H1 (cell line): ENCODE results near the gene AGBL1. TPM values are rescaled to one million over a fixed set of nuclear protein-coding genes. Genes with fewer than 3 reads are reported as not detected.

Experiments used
- CTCF ChIA-PET: fragments of 300-600 bp; sonication (Branson Sonifier 250); formaldehyde crosslinking; loops from one replicate; lab custom pipeline; 2021; ENCODE audit not compliant: partially characterized antibody; lab: Charles Lee
- POLR2A ChIA-PET: fragments of 300-600 bp; sonication (Branson Sonifier 250); formaldehyde crosslinking; loops from one replicate; lab custom pipeline; 2021; ENCODE audit warnings: inconsistent platforms; ENCODE audit not compliant: partially characterized antibody; lab: Charles Lee
- DNase-seq, 2 experiments: peaks; one replicate each; pipeline versions ENCODE4 v3.0.0 to v3.0.0-alpha.2; 2010 to 2022; ENCODE audit warnings: low spot score in 2 of 2, low read depth in 1 of 2, mixed read lengths in 1 of 2
- FAIRE-seq: peaks from 2 replicates; lab custom pipeline; 2011; peaks lifted over from hg19 to GRCh38; lab: Jason Lieb, UNC
- H2AFZ ChIP-seq: 2 replicates; pipeline ENCODE4 v1.8.1; 2012; ENCODE audit warnings: low read length, inconsistent platforms
- H2AK5ac ChIP-seq: 2 replicates; pipeline ENCODE4 v1.6.1; 2013; ENCODE audit warnings: low read depth, low read length
- H2BK120ac ChIP-seq: replicated peaks from 2 replicates; pipeline ENCODE3; 2013; ENCODE audit warnings: low read depth, low read length, inconsistent platforms
- H2BK12ac ChIP-seq: 2 replicates; pipeline ENCODE4 v1.6.1; 2013; ENCODE audit warnings: low read depth, low read length
- H2BK15ac ChIP-seq: 2 replicates; pipeline ENCODE4 v1.6.1; 2013; ENCODE audit warnings: low read length
- H2BK20ac ChIP-seq: 2 replicates; pipeline ENCODE4 v1.6.1; 2013; ENCODE audit warnings: low read length
- H2BK5ac ChIP-seq: 2 replicates; pipeline ENCODE4 v1.6.1; 2013; ENCODE audit warnings: low read depth, low read length
- H3K14ac ChIP-seq: 2 replicates; pipeline ENCODE4 v1.6.1; 2013; ENCODE audit warnings: inconsistent platforms; ENCODE audit not compliant: insufficient read length
- H3K18ac ChIP-seq: 2 replicates; pipeline ENCODE4 v1.6.1; 2013; ENCODE audit warnings: low read length; ENCODE audit errors: extremely low read depth
- H3K23ac ChIP-seq: 2 replicates; pipeline ENCODE4 v1.6.1; 2013; ENCODE audit warnings: inconsistent platforms; ENCODE audit not compliant: insufficient read length
- H3K23me2 ChIP-seq: 2 replicates; pipeline ENCODE4 v1.6.1; 2013; ENCODE audit warnings: low read depth, low read length
- H3K27ac ChIP-seq: 2 replicates; pipeline ENCODE4 v1.6.1; 2011; ENCODE audit warnings: low read depth, low read length, inconsistent platforms
- H3K27me3 ChIP-seq, 4 experiments: replicated peaks in 1 of 4; 1 replicate in 1 of 4; 2 replicates in 3 of 4; pipeline versions ENCODE4 v1.6.1 to v1.8.1; 2011 to 2013; ENCODE audit warnings: low read length in 3 of 4, mild to moderate bottlenecking in 3 of 4, inconsistent platforms in 2 of 4, mixed read lengths in 2 of 4, moderate library complexity in 1 of 4; ENCODE audit not compliant: control insufficient read depth in 3 of 4, insufficient read depth in 3 of 4; ENCODE audit errors: extremely low read depth in 1 of 4
- H3K36me3 ChIP-seq, 4 experiments: 2 replicates each; pipeline versions ENCODE4 v1.6.1 to v1.8.1; 2011 to 2013; ENCODE audit warnings: mild to moderate bottlenecking in 4 of 4, low read length in 3 of 4, moderate library complexity in 2 of 4, control low read depth in 1 of 4, inconsistent platforms in 1 of 4; ENCODE audit not compliant: insufficient read depth in 4 of 4, control insufficient read depth in 2 of 4
- H3K4ac ChIP-seq: replicated peaks from 2 replicates; pipeline ENCODE3; 2013; ENCODE audit warnings: low read length, low read depth, mixed read lengths, inconsistent platforms; ENCODE audit not compliant: insufficient read length
- H3K4me1 ChIP-seq, 4 experiments: replicated peaks in 1 of 4; 1 replicate in 1 of 4; 2 replicates in 3 of 4; pipeline versions ENCODE4 v1.6.1 to v1.8.1; 2011 to 2013; ENCODE audit warnings: low read length in 3 of 4, inconsistent platforms in 2 of 4, mixed read lengths in 1 of 4; ENCODE audit not compliant: insufficient read depth in 4 of 4, control insufficient read depth in 3 of 4
- H3K4me2 ChIP-seq, 2 experiments: 2 replicates each; pipeline versions ENCODE4 v1.6.1 to v1.8.1; 2011 to 2013; ENCODE audit warnings: low read depth in 2 of 2, low read length in 2 of 2, control low read depth in 1 of 2, inconsistent platforms in 1 of 2, mild to moderate bottlenecking in 1 of 2; ENCODE audit not compliant: insufficient read depth in 1 of 2
- H3K4me3 ChIP-seq, 4 experiments: fragments of 200-600, 300-600 bp in 1 of 4; sonication (generic), shearing (Covaris generic), sonication (Bioruptor Twin) in 1 of 4; 2 replicates each; pipeline versions ENCODE4 v1.5.1 to v1.8.1; 2011 to 2016; ENCODE audit warnings: low read length in 4 of 4, low read depth in 3 of 4, control low read depth in 2 of 4, inconsistent platforms in 2 of 4, mild to moderate bottlenecking in 2 of 4, mixed read lengths in 1 of 4, moderate library complexity in 1 of 4; ENCODE audit not compliant: insufficient read depth in 2 of 4; ENCODE audit errors: extremely low read depth in 1 of 4
- H3K56ac ChIP-seq: replicated peaks from 2 replicates; pipeline ENCODE3; 2013; ENCODE audit warnings: low read depth, mild to moderate bottlenecking, mixed read lengths, low read length, inconsistent platforms; ENCODE audit not compliant: insufficient read length
- H3K79me1 ChIP-seq: 2 replicates; pipeline ENCODE4 v1.6.1; 2013; ENCODE audit warnings: low read depth, low read length, control low read depth
- H3K79me2 ChIP-seq, 2 experiments: 2 replicates each; pipeline versions ENCODE4 v1.6.1 to v1.8.1; 2012 to 2013; ENCODE audit warnings: low read length in 2 of 2, mild to moderate bottlenecking in 2 of 2, inconsistent platforms in 1 of 2; ENCODE audit not compliant: insufficient read depth in 2 of 2, control insufficient read depth in 1 of 2
- H3K9ac ChIP-seq, 4 experiments: replicated peaks in 1 of 4; 1 replicate in 1 of 4; 2 replicates in 3 of 4; pipeline versions ENCODE4 v1.6.1 to v1.8.1; 2011 to 2013; ENCODE audit warnings: low read depth in 3 of 4, low read length in 3 of 4, control low read depth in 2 of 4, mild to moderate bottlenecking in 2 of 4, moderate library complexity in 2 of 4, inconsistent platforms in 1 of 4; ENCODE audit errors: extremely low read depth in 1 of 4
- H3K9me3 ChIP-seq, 2 experiments: 2 replicates each; pipeline versions ENCODE4 v1.6.1 to v1.8.1; 2012 to 2013; ENCODE audit warnings: mild to moderate bottlenecking in 2 of 2, moderate library complexity in 2 of 2, control low read depth in 1 of 2, inconsistent platforms in 1 of 2, low read depth in 1 of 2, low read length in 1 of 2, mixed read lengths in 1 of 2; ENCODE audit not compliant: insufficient read depth in 2 of 2
- H4K20me1 ChIP-seq, 2 experiments: replicated peaks in 1 of 2; 2 replicates each; pipeline versions ENCODE3 to v1.8.1; 2011 to 2013; ENCODE audit warnings: inconsistent platforms in 2 of 2, low read length in 2 of 2, mild to moderate bottlenecking in 1 of 2; ENCODE audit not compliant: insufficient read depth in 2 of 2, control insufficient read depth in 1 of 2
- H4K5ac ChIP-seq: 2 replicates; pipeline ENCODE4 v1.6.1; 2013; ENCODE audit warnings: low read length, low read depth, mixed read lengths, inconsistent platforms; ENCODE audit not compliant: insufficient read length
- H4K8ac ChIP-seq: 2 replicates; pipeline ENCODE4 v1.8.0; 2013; ENCODE audit warnings: mild to moderate bottlenecking, moderate library complexity, low read length, inconsistent platforms; ENCODE audit not compliant: insufficient read depth; ENCODE audit errors: extremely low read depth
- H4K91ac ChIP-seq: replicated peaks from 2 replicates; pipeline ENCODE3; 2013; ENCODE audit warnings: low read length, mixed read lengths, inconsistent platforms; ENCODE audit not compliant: insufficient read length
- BCL11A ChIP-seq, 2 experiments: IDR thresholded peaks; one replicate each; pipeline ENCODE4 v1.6.1; 2011; ENCODE audit warnings: low read depth in 2 of 2, low read length in 2 of 2, mild to moderate bottlenecking in 2 of 2
- BRCA1 ChIP-seq: IDR thresholded peaks from 2 replicates; pipeline ENCODE4 v1.6.1; 2012; ENCODE audit warnings: low read depth, low read length, improper control_type of control experiment
- CHD2 ChIP-seq: IDR thresholded peaks from 2 replicates; pipeline ENCODE4 v1.6.1; 2012; ENCODE audit warnings: low read length, improper control_type of control experiment
- TAF1 ChIP-seq: IDR thresholded peaks from 2 replicates; pipeline ENCODE4 v1.6.1; 2011; ENCODE audit warnings: mild to moderate bottlenecking, low read depth, low read length
- WGBS, 2 experiments: shearing (Covaris generic) in 1 of 2; methylation state at CpG; one replicate each; pipeline versions ENCODE4 v1.1.6 to v1.1.7; 2013 to 2015; ENCODE audit warnings: low lambda C conversion rate in 2 of 2, mixed read lengths in 2 of 2, inconsistent platforms in 1 of 2, low coverage in 1 of 2, missing lambda C conversion rate in 1 of 2; ENCODE audit not compliant: insufficient replicate concordance in 2 of 2, insufficient coverage in 1 of 2, insufficient read length in 1 of 2; ENCODE audit errors: extremely low coverage in 1 of 2, missing lambda C conversion rate in 1 of 2; 5-methylcytosine and 5-hydroxymethylcytosine counted together
- polyA plus RNA-seq, 7 experiments: library from polyadenylated mRNA; depleted of rRNA in 3 of 7; stranded (reverse) in 5 of 7; unstranded in 2 of 7; fragments of >200 nt in 5 of 7; fragments of 200-250 nt in 2 of 7; gene quantifications; 1 replicate in 5 of 7; 2 replicates in 1 of 7; 4 replicates in 1 of 7; pipeline versions ENCODE4 v1.2.1 to v1.2.3, GENCODE V29; 2011 to 2013; ENCODE audit warnings: missing spikeins in 2 of 7, mixed read lengths in 2 of 7
- total RNA-seq: library from RNA; stranded (reverse); fragmentation: NEBNext Ultra II Directional; extraction: Animal tissue kit (Norgen Biotek cat#: 25700); gene quantifications from 2 replicates; pipeline ENCODE4 v1.2.1, GENCODE V29; 2021

The AGBL1 gene
- total and polyA plus RNA-seq, 2 of the 8 experiments (the other 6 are each of a cell fraction or from before 2014, with no cell fraction given) = not detected

DNA sequence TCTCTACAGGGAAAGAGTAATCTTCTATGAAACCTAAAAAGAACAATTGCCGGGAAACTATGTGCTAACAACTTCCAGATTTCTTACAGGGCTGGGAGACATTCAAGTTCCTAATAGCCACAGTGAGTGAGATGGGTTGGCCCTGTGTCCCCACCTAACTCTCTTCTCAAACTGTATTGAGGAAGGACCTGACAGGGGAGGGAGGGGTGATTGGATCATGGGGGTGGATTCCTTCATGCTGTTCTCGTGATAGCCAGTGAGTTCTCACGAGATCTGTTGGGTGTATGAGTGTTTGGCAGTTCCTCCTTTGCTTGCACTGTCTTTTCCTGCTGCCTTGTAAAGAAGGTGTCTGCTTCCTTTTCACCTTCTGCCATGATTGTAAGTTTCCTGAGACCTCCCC is 958.7 kb downstream of the AGBL1 start:
- Histone ChIP-seq H3K9me3 (no peaks in the 10 kb centered on the region), H3K4me3 (no peak overlapping the region), H4K91ac (no peak overlapping the region), H2BK20ac (no peak overlapping the region), H2BK120ac (no peak overlapping the region), H2BK15ac (no peak overlapping the region), H2BK12ac (0 out of 2 replicates have a peak overlapping the region, but pooled peaks have one; percentile 4), H2AFZ (peak overlapping the region; percentile 76), H2BK5ac (no peak overlapping the region), H4K8ac (no peak overlapping the region)
- WGBS, 2 experiments = 85% methylated on average over 3 of the region's 3 CpGs; no CpG with 5 or more reads in 1 of the 2 experiments
- DNase-seq = peak; percentile 21 to 48
- CTCF ChIA-PET = interaction anchor here (0.6 kb wide), 1 partner anchor 36 kb away, joined by 4 read pairs; no protein-coding TSS in a partner anchor
- POLR2A ChIA-PET = no interaction called here
- TF ChIP-seq CHD2 = peak; percentile 92
- 0 out of 2 replicates have a peak, but pooled peaks have one; percentile 13 for TF ChIP-seq TAF1
- peak; percentile 77 for TF ChIP-seq BRCA1
- TF ChIP-seq BCL11A (IDR thresholded peaks at IDR 0.05; ENCODE audit: low read depth in 2 of 2, low read length in 2 of 2) = no peak
- TF ChIP-seq, all 59 proteins: peak for 3
- Histone ChIP-seq H3K27me3 (no peaks in the 10 kb centered on the region), H4K20me1 (no peaks in the 10 kb centered on the region), H3K36me3 (no peaks in the 10 kb centered on the region), H4K5ac (no peak overlapping the region), H3K23me2 (no peaks in the 10 kb centered on the region), H3K23ac (no peak overlapping the region), H3K27ac (no peak overlapping the region), H3K79me2 (no peaks in the 10 kb centered on the region), H3K14ac (no peak overlapping the region), H3K56ac (no peak overlapping the region), H3K4me1 (no peaks in the 10 kb centered on the region; a peak in 1 of 7 replicates), H3K4ac (no peak overlapping the region), H3K79me1 (no peaks in the 10 kb centered on the region), H3K4me2 (no peak overlapping the region; a peak in 1 of 4 replicates), H3K9ac (no peak overlapping the region), H3K18ac (peak overlapping the region; percentile 32; the same call in 1 of the 2 replicates), H2AK5ac (no peak overlapping the region)
- FAIRE-seq = no peak
